BE2C (cell line): Measurements from ENCODE around the gene CEP85L.

ENCODE experiments used
- DNase-seq: peaks from one replicate; pipeline ENCODE4 v3.0.0-alpha.2; 2020
- H3K27me3 ChIP-seq: fragments of 250-450 bp; sonication (Bioruptor Pico); 2 replicates; pipeline ENCODE4 v1.5.1; 2020; ENCODE audit warnings: mild to moderate bottlenecking
- H3K36me3 ChIP-seq: fragments of 250-450 bp; sonication (Bioruptor Pico); 2 replicates; pipeline ENCODE4 v1.5.1; 2020; ENCODE audit warnings: mild to moderate bottlenecking
- H3K4me1 ChIP-seq: fragments of 250-450 bp; sonication (Bioruptor Pico); 2 replicates; pipeline ENCODE4 v1.5.1; 2020
- H3K4me3 ChIP-seq: 2 replicates; pipeline ENCODE4 v1.5.1; 2011; ENCODE audit warnings: low read depth, low read length
- H3K9me3 ChIP-seq: fragments of 250-450 bp; sonication (Bioruptor Pico); 2 replicates; pipeline ENCODE4 v1.5.1; 2020
- TF ChIP-seq, protein P1 (sequence below): IDR thresholded peaks from 2 replicates; pipeline ENCODE4 v1.5.1; 2012; ENCODE audit warnings: mild to moderate bottlenecking, low read depth, low read length

CEP85L gene

DNA sequence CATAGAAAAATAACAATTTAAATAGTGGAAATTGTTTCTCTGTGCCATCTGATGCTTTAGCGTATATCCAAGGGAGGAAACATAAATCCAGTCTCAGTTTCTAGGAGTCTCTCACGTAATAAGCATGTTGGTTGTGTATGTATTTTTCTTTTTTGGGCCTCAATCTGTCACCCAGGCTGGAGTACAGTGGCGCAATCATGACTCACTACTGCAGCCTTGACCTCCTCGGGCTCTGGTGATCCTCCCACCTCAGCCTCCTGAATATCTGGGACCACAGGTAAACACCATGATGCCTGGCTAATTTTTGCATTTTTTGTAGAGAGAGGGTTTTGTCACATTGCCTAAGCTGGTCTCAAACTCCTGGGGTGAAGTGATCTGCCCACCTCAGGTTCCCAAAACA lies 181.9 kb downstream of the CEP85L start:
- TF ChIP-seq, protein P1, sequence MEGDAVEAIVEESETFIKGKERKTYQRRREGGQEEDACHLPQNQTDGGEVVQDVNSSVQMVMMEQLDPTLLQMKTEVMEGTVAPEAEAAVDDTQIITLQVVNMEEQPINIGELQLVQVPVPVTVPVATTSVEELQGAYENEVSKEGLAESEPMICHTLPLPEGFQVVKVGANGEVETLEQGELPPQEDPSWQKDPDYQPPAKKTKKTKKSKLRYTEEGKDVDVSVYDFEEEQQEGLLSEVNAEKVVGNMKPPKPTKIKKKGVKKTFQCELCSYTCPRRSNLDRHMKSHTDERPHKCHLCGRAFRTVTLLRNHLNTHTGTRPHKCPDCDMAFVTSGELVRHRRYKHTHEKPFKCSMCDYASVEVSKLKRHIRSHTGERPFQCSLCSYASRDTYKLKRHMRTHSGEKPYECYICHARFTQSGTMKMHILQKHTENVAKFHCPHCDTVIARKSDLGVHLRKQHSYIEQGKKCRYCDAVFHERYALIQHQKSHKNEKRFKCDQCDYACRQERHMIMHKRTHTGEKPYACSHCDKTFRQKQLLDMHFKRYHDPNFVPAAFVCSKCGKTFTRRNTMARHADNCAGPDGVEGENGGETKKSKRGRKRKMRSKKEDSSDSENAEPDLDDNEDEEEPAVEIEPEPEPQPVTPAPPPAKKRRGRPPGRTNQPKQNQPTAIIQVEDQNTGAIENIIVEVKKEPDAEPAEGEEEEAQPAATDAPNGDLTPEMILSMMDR: no peak
- H3K9me3 ChIP-seq: no peaks in the 10 kb centered on the region
- no peaks in the 10 kb centered on the region for H3K27me3 ChIP-seq
- H3K36me3 ChIP-seq: peaks cover 6% of the 10 kb centered on the region; the same call in 1 of the 2 replicates
- no peak for DNase-seq
- peaks cover 6% of the 10 kb centered on the region for H3K4me1 ChIP-seq
- no peak overlapping the region for H3K4me3 ChIP-seq

DNA sequence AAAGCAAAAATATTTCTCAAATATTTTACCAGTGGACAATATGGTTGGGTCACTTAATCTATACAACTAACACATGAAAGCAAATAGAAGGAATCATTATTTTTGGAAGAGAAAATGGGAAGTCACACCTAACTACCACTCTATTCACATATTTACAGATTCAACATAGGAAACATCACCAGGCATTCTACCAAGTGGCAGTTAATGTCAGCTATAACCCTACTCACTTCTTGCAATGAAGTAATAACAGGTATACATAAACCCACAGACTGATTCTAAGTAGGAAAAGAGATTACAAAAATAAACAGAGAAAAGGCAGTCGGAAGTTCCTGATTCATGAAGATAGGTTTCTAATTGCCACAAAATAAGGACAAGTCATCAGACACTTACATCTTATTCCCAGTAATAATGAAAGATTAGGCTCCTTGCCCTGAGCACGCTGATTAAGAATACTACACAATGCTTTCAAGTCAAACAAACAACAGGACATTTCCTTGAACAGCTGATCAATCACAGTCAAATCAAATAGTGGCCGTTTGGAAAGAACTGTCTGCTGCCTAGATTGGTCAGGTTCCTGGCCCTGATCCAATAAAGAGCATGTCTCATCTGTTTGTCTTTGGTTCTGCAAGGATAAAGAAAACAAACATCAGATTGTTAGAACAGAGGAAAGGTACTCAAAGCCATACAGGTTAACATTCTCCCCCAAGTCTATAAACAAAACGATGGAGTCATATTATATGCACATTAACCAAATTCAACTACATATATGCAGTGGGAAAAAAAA lies 182.5 kb downstream of the CEP85L start:
- no peak overlapping the region for H3K4me3 ChIP-seq
- peaks cover 6% of the 10 kb centered on the region for H3K4me1 ChIP-seq
- DNase-seq: peak; percentile 16
- no peaks in the 10 kb centered on the region for H3K27me3 ChIP-seq
- H3K9me3 ChIP-seq: no peaks in the 10 kb centered on the region
- TF ChIP-seq, protein P1: no peak
- H3K36me3 ChIP-seq: peaks cover 6% of the 10 kb centered on the region; the same call in 1 of the 2 replicates

GRCh38 chr6:118467181-118467580 lies 184.2 kb downstream of the CEP85L start:
- DNase-seq: no peak
- peaks cover 6% of the 10 kb centered on the region for H3K4me1 ChIP-seq
- H3K9me3 ChIP-seq: no peaks in the 10 kb centered on the region
- peaks cover 6% of the 10 kb centered on the region; the same call in 1 of the 2 replicates for H3K36me3 ChIP-seq
- TF ChIP-seq, protein P1: no peak
- H3K27me3 ChIP-seq: no peaks in the 10 kb centered on the region
- H3K4me3 ChIP-seq: no peak overlapping the region

- Histone ChIP-seq H3K9me3 (no peaks in the 10 kb centered on the region), H3K4me1 (peaks cover 6% of the 10 kb centered on the region), H3K36me3 (peaks cover 6% of the 10 kb centered on the region; the same call in 1 of the 2 replicates), H3K27me3 (no peaks in the 10 kb centered on the region), H3K4me3 (no peak overlapping the region)
- no peak for DNase-seq
- TF ChIP-seq, protein P1: no peak
Observed at GRCh38 chr6:118464620-118465019, 186.8 kb downstream of the CEP85L start.

- TF ChIP-seq, protein P1: no peak
- no peak for DNase-seq
- no peak overlapping the region for H3K4me3 ChIP-seq
- H3K27me3 ChIP-seq: no peaks in the 10 kb centered on the region
- no peaks in the 10 kb centered on the region for H3K9me3 ChIP-seq
- no peaks in the 10 kb centered on the region for H3K4me1 ChIP-seq
- H3K36me3 ChIP-seq: 0 out of 2 replicates have a peak, but pooled peaks cover 4% of the 10 kb centered on the region
Observed at GRCh38 chr6:118460958-118461470, 190.4 kb downstream of the CEP85L start.

DNA sequence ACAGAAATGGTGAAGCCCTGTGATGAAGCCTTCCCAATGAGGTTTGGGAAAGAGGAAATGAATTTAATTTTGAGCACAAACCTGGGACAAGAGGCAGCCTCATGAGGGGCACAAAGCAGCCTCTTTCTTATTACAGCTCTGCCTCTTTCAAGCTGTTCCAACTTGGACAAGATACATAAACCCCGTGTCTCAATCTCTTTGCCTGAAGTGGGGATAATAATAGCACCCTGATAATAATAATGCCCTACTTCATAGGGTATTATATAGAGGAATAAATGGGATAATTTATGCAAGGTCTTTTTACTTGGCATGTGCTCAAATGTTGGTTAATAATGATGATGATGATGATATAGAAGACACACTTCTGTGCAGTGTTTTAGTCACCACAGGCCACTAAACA lies 194.4 kb downstream of the CEP85L start:
- TF ChIP-seq, protein P1: no peak
- H3K36me3 ChIP-seq: no peaks in the 10 kb centered on the region
- H3K4me3 ChIP-seq: no peak overlapping the region
- no peaks in the 10 kb centered on the region for H3K9me3 ChIP-seq
- H3K4me1 ChIP-seq: no peaks in the 10 kb centered on the region
- H3K27me3 ChIP-seq: no peaks in the 10 kb centered on the region
- no peak for DNase-seq
